Stimulated activated CD4-positive, alpha-beta T cell treated with anti-CD3 and anti-CD28 coated beads, Interleukin-4, amount 100 ng/mL, for 24 hours (primary cell): ENCODE data around the gene SAMD4A.

ENCODE experiments used
- DNase-seq: peaks from one replicate; pipeline ENCODE4 v3.0.0-alpha.2; 2020

SAMD4A gene

DNA sequence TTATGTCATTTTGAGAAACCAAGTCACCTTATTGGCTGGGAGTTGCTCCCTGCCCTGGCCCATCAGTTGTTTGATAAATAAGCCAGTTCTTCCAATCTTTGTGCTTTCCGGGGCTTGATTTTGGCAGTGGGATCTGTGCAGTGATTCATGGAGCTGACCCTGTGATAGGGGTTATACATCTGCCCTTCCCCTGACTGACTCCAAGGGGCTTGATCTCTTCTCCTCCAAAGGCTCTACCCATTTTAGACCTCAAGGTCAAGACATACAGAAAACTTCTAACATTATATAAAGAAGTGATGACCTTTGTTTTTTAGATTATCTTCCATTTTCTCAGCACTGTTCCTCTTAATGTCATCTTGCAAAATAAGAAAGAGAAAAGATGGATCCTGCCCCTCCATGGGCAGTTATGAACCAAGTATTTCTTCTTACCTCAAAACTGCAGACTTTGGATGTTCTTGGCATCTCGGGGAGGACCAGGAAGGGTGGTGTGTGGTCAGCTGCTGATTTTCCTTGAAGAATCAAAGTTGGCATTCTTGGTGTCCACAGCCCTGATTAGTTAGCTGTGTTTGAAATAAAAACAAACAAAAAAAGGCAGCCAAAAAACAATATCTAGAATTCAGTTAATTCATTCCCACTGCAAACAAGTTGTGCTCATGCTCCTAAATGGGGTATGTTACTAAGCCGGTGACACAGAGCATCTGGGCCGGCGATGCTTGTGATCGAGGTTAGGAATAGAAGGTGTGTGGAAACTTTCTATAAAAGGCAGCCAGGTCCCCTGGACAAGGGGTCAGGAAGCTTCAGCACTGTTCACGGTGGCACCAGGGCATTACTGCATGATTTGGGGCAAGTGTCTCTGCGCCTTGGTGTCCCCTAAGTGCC is 120.2 kb downstream of the SAMD4A start:
- no peak for DNase-seq

DNA sequence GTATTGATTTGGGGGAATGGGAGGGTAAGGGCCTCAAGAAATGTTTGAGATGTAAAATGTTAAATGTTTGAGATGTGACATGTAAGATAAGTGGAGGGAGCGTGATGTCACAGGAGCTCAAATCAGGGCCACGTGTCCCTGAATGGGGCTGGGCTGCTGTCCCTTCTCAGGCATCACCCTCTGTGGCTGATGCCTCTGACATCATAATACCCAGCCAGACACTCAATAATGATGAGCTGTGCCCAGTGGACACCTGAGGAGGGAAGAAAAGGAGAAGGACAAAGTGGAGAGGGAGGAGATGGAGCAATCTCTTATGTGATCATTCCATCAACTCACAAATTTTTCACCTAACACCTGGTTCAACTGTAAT is 120.8 kb downstream of the SAMD4A start:
- DNase-seq, result no peak

GRCh38 chr14:54688229-54688628 is 121.3 kb downstream of the SAMD4A start:
- DNase-seq, result no peak

GRCh38 chr14:54689928-54690327 is 123.0 kb downstream of the SAMD4A start:
- DNase-seq, result peak; percentile 7

DNA sequence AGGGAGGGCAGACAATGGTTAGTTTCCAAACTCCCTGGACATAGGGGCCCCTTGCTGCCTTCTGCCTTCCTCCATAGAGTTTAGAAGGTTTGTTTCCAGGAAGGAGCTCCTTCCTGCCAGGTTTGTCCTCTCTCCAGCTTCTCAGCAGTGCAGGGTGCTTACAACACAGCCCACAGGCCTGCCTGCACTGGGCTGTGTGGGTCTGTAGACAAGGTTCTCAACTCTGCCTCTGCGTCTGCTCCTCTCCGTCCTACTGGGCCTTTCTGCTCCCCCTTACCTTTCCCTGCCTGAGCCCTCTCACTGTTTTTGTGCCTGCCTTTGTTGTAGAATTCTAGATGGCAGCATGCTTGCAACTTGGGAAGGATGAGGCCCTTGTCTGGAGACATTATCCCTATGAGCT is 124.0 kb downstream of the SAMD4A start:
- DNase-seq, result no peak

DNA sequence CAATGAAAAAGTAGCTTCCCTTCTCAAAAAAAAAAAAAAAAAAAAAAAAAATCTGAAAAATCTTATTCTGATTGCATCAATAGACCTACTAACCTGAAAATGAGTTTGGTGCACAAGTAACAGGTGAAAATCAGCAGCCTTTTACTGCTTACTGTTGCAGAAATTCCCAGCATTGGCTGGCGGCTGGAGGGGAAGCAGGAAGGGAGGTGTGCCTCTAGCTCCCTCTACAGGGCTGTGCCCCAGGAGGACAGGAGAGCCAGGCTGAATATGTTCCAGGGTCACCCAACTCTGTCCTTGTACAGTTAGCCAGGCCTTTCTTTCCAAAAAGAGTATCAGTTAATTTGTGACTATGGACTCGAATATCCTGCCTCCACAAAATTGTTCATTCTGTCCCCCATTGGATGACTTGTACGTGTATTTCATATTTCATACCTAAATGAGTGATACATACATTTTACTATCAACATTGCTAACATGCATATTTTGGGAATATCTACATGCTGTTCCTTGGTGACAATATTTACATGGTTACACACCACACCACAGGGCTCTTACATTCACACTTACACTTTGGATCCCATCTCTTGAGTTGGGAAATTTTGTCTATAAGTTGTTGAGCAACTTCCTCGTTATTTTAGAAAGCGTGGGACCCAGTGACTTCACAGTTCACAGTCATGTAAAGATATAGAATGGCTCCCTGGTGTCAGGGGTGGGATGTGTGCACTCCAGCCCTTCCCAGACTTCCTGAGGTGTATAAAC is 124.8 kb downstream of the SAMD4A start:
- peak; percentile 45 for DNase-seq

GRCh38 chr14:54692284-54692772 is 125.4 kb downstream of the SAMD4A start:
- DNase-seq, result no peak

DNA sequence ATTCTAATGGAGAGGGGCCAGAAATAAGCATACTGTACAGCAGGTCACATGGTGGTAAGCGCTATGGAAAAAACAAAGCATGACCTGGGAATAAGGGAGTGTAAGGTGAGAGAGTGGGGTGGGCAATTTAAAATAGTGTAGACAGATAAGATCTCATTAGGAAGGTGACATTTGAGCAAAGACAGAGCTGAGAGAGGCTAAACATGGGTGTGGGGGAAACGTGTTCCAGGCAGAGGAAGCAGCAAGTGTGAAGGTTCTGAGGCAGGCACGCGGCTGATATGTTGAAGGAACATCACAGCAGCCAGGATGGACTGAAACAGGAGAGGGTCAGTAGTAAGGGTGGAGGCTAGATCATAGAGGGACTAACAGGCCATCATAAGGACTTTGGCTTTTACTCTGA is 126.8 kb downstream of the SAMD4A start:
- DNase-seq, result no peak

DNA sequence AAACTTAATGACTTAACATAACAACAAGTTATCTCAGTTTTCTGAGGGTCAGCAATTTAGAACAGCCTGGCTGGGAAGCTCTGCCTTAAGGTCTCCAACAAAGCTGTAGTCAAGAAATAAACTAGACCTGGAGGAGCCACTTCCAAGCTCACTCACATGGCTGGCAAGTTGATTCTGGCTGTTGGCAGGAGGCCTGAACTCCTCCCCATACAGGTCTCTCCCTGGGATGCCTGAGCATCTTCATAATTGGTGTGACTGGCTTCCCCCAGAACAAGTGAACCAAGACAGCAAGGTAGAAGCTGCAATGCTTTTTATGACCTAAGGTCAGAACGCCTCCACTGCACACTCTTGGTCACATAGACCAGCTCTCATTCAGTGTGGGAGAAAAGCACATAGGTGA is 128.3 kb downstream of the SAMD4A start:
- no peak for DNase-seq

DNA sequence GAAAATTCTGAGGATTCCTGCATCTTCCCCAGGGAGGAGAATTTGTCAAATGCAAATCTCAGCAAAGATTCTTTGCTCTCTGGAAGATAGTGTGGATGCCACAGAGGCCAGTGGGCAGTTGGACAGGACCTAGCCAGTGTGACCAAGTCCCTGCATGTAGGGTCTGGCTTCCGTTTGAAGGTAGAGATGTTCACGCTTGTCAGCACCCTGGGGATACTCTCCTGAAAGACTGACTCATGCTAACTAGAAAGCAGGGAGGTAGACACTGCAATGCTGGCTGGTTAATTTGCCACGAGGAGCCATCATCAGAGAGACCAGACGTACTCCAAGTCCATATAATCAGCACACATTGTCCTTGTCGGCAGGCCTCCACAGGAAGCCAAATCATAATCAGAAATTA is 130.1 kb downstream of the SAMD4A start:
- DNase-seq, result no peak

DNA sequence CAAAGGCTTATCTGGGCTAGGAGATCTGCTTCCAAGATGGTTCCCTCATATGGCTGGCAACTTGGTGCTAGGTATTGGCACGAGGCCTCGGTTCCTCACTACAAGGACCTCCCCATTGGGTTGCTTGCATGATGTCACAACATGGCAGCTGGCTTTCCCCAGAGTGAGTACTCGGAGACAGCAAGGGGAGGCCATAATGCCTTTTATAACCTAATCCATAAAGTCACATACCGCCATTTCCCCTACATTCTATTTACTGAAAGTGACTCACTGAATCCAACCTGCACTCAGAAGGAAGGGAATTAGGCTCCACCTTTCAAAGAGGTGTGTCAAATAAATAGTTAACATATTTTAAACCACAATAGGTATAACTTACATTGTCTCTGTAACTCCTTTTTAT is 130.9 kb downstream of the SAMD4A start:
- no peak for DNase-seq

DNA sequence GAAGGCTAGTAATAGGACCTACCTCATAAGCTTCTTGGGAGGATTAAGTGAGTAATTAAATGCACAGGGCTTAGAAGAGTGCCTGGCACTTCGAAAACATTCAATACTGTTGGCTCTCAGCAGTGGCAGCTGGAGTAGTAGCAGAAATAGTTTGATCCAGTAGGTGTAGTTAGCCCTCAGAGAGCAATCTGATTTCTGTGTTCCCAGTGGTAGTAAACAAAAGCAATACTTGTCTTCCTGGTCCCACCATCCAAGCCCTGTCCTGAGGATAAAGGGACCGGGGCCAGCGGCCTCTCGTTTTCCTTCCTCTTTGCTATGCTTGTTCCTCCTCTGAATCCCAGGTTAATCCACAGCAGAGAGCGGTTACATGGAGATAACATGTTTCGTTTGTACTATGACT is 131.6 kb downstream of the SAMD4A start:
- DNase-seq, result no peak

DNA sequence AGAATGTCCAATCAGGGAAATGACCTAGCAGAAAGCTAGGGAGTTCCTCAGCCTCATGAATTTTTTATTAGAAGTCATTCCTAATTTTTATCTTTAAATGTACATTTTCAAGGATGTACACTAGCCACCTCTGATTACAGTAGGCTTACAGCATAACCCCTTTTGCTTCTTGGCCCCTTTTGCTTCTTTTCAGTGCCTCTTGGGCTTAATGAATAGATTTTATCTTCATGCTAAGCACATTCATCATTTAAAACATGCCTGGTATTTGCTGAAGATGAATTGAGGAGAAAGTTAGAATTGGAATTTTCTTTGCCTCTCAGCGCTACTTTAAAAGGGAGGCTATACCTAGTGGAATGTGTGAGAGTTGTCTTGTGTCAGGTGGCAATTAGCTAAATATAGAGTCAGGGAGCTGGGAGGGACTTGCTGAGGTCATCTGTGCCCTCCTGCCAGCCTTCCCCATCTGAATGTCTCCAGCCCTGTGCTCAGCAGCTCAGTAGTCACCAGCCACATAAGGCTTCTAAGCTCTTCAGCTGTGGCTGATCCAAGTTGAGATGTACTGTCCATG is 132.1 kb downstream of the SAMD4A start:
- no peak for DNase-seq

- DNase-seq, result no peak
These were observed 132.8 kb downstream of the SAMD4A start for GRCh38 chr14:54699735-54700134.

GRCh38 chr14:54700717-54701116 is 133.8 kb downstream of the SAMD4A start:
- DNase-seq, result no peak

GRCh38 chr14:54702014-54702491 is 135.1 kb downstream of the SAMD4A start:
- no peak for DNase-seq

DNA sequence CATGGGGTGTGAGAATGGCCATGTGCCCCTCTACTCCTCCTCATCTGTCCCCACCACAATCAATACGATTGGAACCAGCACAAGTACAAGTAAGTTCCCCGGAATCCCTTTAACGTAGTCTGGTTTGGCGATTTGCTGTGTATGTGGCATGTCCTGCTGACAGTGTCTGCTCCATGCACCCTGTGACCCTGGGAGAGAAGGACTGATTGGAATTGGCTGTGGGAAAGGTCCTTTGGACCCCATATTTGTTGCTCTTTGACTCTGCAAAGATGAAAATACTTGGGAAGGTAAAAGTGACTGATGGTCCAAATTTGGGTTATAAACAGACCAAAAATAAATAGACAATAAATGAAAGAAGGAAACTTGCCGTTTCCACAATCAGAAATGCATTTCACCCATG is 135.6 kb downstream of the SAMD4A start:
- DNase-seq, result no peak

DNA sequence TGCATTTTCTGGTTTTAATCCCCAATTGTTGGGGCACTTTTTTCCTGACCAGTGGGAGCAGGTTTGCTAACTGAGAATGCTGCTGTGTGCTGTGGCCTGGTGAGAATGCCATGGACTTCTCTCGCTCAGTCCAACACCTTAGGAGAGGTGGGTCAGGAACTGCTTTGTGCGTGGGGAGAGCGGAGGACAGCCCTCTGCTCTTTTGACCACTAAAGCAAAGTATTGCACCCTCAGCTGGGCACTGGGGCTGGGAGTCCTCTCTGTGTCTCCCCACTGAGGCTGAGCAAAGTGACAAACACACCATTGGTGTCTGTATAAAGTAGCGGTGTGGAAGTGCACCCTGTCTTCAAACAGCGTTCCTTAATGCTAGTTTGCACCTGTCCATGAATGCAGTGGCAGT is 136.2 kb downstream of the SAMD4A start:
- DNase-seq, result no peak

GRCh38 chr14:54703724-54704123 is 136.8 kb downstream of the SAMD4A start:
- DNase-seq, result no peak

- no peak for DNase-seq
These were observed 137.8 kb downstream of the SAMD4A start for GRCh38 chr14:54704768-54705167.

- no peak for DNase-seq
These were observed 139.8 kb downstream of the SAMD4A start for GRCh38 chr14:54706769-54707168.

DNA sequence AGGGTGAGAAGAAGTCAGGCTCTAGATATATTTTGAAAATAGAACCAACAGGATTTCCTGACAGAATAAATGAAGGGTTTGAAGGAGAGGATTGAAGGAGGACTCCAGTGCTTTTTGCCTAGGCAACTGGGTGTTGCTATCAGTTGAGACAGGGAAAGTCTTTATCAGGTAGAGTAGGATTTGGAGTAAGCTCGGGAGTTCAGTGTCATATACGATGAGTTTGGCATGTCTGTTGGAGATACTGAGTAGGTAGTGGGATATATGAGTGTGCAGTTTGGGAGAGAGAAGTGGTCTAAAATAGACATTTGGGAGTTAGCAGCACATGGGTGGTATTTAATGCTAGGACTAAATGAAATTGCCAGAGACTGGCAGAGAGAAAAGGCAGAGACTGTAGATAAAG is 141.2 kb downstream of the SAMD4A start:
- DNase-seq, result no peak

- no peak for DNase-seq
These were observed 142.1 kb downstream of the SAMD4A start for GRCh38 chr14:54708982-54709381.

- no peak for DNase-seq
These were observed 142.5 kb downstream of the SAMD4A start for GRCh38 chr14:54709444-54709843.
